C4-2B (cell line): ENCODE data around the gene MAD2L2.

Experiments used
- ZFX ChIP-seq: fragments of 450-650 bp; IDR thresholded peaks from 2 replicates; pipeline ENCODE4 v1.6.1; 2017
- TF ChIP-seq, protein P1 (sequence below): fragments of 450-650 bp; conservative IDR thresholded peaks from 2 replicates; pipeline ENCODE4 v1.5.1; 2017; ENCODE audit warnings: mild to moderate bottlenecking

DNA sequence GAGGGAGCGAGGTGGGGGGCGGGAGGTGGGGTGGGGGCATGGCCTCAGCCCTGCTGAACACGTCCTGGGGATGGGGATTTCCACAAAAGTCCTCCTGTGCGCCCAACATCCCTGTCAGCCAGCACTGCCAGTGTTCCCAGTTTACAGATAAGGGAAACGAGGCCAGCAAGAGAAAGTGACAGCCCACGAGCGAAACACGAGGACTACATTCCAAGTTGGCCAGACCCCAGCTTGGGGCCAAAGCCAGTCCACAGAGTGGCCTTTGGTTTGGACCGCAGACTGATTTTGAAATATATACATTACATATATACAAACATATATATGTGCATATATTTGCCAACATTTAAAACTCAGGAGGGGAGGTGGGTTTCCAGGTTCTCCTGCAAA, 31.7 kb downstream of the MAD2L2 start:
- TF ChIP-seq, protein P1, sequence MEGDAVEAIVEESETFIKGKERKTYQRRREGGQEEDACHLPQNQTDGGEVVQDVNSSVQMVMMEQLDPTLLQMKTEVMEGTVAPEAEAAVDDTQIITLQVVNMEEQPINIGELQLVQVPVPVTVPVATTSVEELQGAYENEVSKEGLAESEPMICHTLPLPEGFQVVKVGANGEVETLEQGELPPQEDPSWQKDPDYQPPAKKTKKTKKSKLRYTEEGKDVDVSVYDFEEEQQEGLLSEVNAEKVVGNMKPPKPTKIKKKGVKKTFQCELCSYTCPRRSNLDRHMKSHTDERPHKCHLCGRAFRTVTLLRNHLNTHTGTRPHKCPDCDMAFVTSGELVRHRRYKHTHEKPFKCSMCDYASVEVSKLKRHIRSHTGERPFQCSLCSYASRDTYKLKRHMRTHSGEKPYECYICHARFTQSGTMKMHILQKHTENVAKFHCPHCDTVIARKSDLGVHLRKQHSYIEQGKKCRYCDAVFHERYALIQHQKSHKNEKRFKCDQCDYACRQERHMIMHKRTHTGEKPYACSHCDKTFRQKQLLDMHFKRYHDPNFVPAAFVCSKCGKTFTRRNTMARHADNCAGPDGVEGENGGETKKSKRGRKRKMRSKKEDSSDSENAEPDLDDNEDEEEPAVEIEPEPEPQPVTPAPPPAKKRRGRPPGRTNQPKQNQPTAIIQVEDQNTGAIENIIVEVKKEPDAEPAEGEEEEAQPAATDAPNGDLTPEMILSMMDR = no peak
- TF ChIP-seq ZFX = no peak
